Transverse colon (tissue), 4 donors: ENCODE results near the gene RUFY4.

ENCODE experiments used
- EP300 ChIP-seq: sonication (generic); formaldehyde crosslinking; IDR thresholded peaks from one replicate; pipeline ENCODE4 v1.6.1; 2017; ENCODE audit warnings: antibody characterized with exemption, low read depth
- POLR2A ChIP-seq: fragments of 450-650 bp; IDR thresholded peaks from one replicate; pipeline ENCODE4 v1.6.1; 2016; ENCODE audit warnings: antibody characterized with exemption, mild to moderate bottlenecking, moderate library complexity
- POLR2AphosphoS5 ChIP-seq, 3 donors: sonication (generic); formaldehyde crosslinking; IDR thresholded peaks; one replicate each; pipeline ENCODE4 v1.6.1; 2016; ENCODE audit warnings: antibody characterized with exemption in 3 of 3
- TF ChIP-seq, protein P1 (sequence below), 5 experiments: fragments of 200-600 bp in 3 of 5; fragments of 450-650 bp in 2 of 5; sonication (generic) in 3 of 5; IDR thresholded peaks; 1 replicate in 2 of 5; 2 replicates in 3 of 5; pipeline ENCODE4 v1.5.1; 2016 to 2017; ENCODE audit warnings: antibody characterized with exemption in 5 of 5, inconsistent platforms in 3 of 5, mild to moderate bottlenecking in 2 of 5, moderate library complexity in 1 of 5

DNA sequence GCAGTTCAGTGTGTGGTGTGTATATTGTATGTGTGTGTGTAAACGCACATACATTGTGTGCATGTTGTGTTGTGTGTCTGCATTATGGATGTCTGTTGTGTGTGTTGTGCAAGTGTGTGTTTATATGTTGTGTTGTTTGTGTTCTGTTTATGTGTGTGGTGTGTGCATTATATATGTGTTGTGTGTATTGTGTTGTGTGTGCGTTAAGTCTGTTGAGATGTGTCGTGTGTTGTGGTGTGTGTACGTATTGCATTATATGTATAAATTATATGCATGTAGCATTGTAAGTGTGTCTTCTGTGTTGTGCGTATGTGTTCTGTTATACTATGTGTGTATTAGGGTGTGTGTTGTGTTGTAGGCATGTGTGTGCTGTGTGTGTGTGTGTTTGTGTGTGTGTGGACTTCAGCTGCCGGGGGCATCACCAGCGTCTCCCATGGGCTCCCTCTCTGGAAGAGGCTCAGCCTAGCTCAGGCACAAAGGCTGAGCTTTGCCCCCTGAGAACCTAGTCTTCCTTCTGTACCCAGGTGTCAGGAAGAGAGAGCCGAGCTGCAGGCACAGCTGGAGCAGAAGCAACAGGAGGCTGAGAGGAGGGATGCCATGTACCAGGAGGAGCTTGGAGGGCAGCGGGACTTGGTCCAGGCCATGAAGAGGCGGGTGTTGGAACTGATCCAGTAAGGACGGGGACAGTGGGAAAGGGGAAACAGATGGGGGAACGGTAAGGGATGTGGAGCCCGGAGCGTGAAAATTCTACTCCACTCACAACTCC is 13.7 kb downstream of the RUFY4 start:
- TF ChIP-seq POLR2A (no peak), EP300 (no peak), POLR2AphosphoS5 (IDR thresholded peaks at IDR 0.05) (no peak)
- TF ChIP-seq, protein P1, sequence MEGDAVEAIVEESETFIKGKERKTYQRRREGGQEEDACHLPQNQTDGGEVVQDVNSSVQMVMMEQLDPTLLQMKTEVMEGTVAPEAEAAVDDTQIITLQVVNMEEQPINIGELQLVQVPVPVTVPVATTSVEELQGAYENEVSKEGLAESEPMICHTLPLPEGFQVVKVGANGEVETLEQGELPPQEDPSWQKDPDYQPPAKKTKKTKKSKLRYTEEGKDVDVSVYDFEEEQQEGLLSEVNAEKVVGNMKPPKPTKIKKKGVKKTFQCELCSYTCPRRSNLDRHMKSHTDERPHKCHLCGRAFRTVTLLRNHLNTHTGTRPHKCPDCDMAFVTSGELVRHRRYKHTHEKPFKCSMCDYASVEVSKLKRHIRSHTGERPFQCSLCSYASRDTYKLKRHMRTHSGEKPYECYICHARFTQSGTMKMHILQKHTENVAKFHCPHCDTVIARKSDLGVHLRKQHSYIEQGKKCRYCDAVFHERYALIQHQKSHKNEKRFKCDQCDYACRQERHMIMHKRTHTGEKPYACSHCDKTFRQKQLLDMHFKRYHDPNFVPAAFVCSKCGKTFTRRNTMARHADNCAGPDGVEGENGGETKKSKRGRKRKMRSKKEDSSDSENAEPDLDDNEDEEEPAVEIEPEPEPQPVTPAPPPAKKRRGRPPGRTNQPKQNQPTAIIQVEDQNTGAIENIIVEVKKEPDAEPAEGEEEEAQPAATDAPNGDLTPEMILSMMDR (IDR thresholded peaks at IDR 0.05): no peak
